GM23338 (cell line): ENCODE measurements around the gene TAF4. TPM values are rescaled to one million over a fixed set of nuclear protein-coding genes. Genes with fewer than 3 reads are reported as not detected.

ENCODE experiments used
- ATAC-seq: fragments of 200-7000 bp; cut with Tn5 transposase; 3 replicates; pipeline ENCODE4 v1.9.1; 2020
- DNase-seq: peaks from one replicate; pipeline ENCODE4 v3.0.0-alpha.2; 2015; ENCODE audit warnings: low spot score
- H2AFZ ChIP-seq: fragments of 200-600 bp; sonication (generic); 2 replicates; pipeline ENCODE4 v1.8.0; 2016; ENCODE audit warnings: antibody characterized with exemption, mild to moderate bottlenecking, moderate library complexity
- H3F3A ChIP-seq: fragments of 200-600 bp; sonication (generic); replicated peaks from 2 replicates; pipeline ENCODE4 v1.8.0; 2017; ENCODE audit warnings: antibody characterized with exemption, mixed run types, low read depth
- H3K27ac ChIP-seq: fragments of 200-600 bp; sonication (generic); 2 replicates; pipeline ENCODE4 v1.6.1; 2016; ENCODE audit warnings: low read depth
- H3K27me3 ChIP-seq: fragments of 200-600 bp; sonication (generic); 2 replicates; pipeline ENCODE4 v1.8.0; 2016; ENCODE audit warnings: mild to moderate bottlenecking, mixed run types, moderate library complexity; ENCODE audit not compliant: insufficient read depth
- H3K36me3 ChIP-seq: fragments of 200-600 bp; sonication (generic); 2 replicates; pipeline ENCODE4 v1.8.0; 2016; ENCODE audit warnings: mild to moderate bottlenecking; ENCODE audit not compliant: insufficient read depth
- H3K4me1 ChIP-seq: fragments of 200-600 bp; sonication (generic); 2 replicates; pipeline ENCODE4 v1.8.0; 2016; ENCODE audit warnings: mild to moderate bottlenecking, moderate library complexity; ENCODE audit not compliant: insufficient read depth
- H3K4me2 ChIP-seq: fragments of 200-600 bp; sonication (generic); 2 replicates; pipeline ENCODE4 v1.7.1; 2017; ENCODE audit warnings: mixed run types
- H3K4me3 ChIP-seq: fragments of 200-600 bp; sonication (generic); 2 replicates; pipeline ENCODE4 v1.6.1; 2016; ENCODE audit warnings: mixed run types
- H3K79me2 ChIP-seq: fragments of 200-600 bp; sonication (generic); replicated peaks from 2 replicates; pipeline ENCODE4 v1.8.0; 2017; ENCODE audit warnings: mild to moderate bottlenecking; ENCODE audit not compliant: insufficient read depth
- H3K9me2 ChIP-seq: fragments of 200-600 bp; sonication (generic); 2 replicates; pipeline ENCODE4 v1.8.0; 2017; ENCODE audit not compliant: insufficient read depth
- H4K20me1 ChIP-seq: fragments of 200-600 bp; sonication (generic); replicated peaks from 2 replicates; pipeline ENCODE4 v1.8.0; 2017; ENCODE audit warnings: mild to moderate bottlenecking; ENCODE audit not compliant: insufficient read depth
- H3K27ac Mint-ChIP-seq: 2 replicates; pipeline ENCODE4 v1.8.0; 2020; ENCODE audit warnings: inconsistent platforms, mild to moderate bottlenecking, moderate library complexity, mixed read lengths
- H3K27me3 Mint-ChIP-seq: 3 replicates; pipeline ENCODE4 v1.8.0; 2022; ENCODE audit warnings: low read depth, mild to moderate bottlenecking, moderate library complexity, mixed read lengths, inconsistent platforms; ENCODE audit not compliant: insufficient read depth, poor library complexity
- H3K36me3 Mint-ChIP-seq: 3 replicates; pipeline ENCODE4 v1.8.0; 2021; ENCODE audit warnings: low read depth, mild to moderate bottlenecking, inconsistent platforms, moderate library complexity, mixed read lengths
- H3K4me1 Mint-ChIP-seq: 3 replicates; pipeline ENCODE4 v1.8.0; 2020; ENCODE audit warnings: mild to moderate bottlenecking, inconsistent platforms, mixed read lengths
- H3K4me3 Mint-ChIP-seq: 3 replicates; pipeline ENCODE4 v1.8.0; 2021; ENCODE audit warnings: moderate library complexity, mild to moderate bottlenecking, inconsistent platforms, mixed read lengths
- H3K9me3 Mint-ChIP-seq: 3 replicates; pipeline ENCODE4 v1.8.0; 2020; ENCODE audit warnings: moderate library complexity, mild to moderate bottlenecking, inconsistent platforms, mixed read lengths
- CREB1 ChIP-seq: fragments of 250-450 bp; sonication (Bioruptor Pico); IDR thresholded peaks from 2 replicates; pipeline ENCODE4 v1.5.0; 2020; ENCODE audit warnings: low read depth, mild to moderate bottlenecking, moderate library complexity
- CTCF ChIP-seq, 2 experiments: fragments of 200-600 bp in 1 of 2; sonication (generic) in 1 of 2; conservative IDR thresholded peaks; 2 replicates each; pipeline versions ENCODE4 v1.5.1 to v1.6.1; 2016 to 2017; ENCODE audit warnings: antibody characterized with exemption in 2 of 2, low read depth in 2 of 2, mild to moderate bottlenecking in 2 of 2, moderate library complexity in 1 of 2
- ETS1 ChIP-seq: IDR thresholded peaks from 2 replicates; pipeline ENCODE4 v1.6.1; 2016; ENCODE audit warnings: antibody characterized with exemption
- EZH2 ChIP-seq: fragments of 200-600 bp; sonication (generic); IDR thresholded peaks from one replicate; pipeline ENCODE4 v1.8.0; 2017; ENCODE audit warnings: antibody characterized with exemption, mild to moderate bottlenecking, low read depth; ENCODE audit not compliant: unreplicated experiment
- EZH2phosphoT487 ChIP-seq: fragments of 200-600 bp; sonication (generic); IDR thresholded peaks from one replicate; pipeline ENCODE4 v1.8.1; 2018; ENCODE audit warnings: antibody characterized with exemption; ENCODE audit not compliant: unreplicated experiment
- JUNB ChIP-seq: IDR thresholded peaks from one replicate; pipeline ENCODE4 v1.6.1; 2016; ENCODE audit warnings: antibody characterized with exemption; ENCODE audit not compliant: unreplicated experiment
- NANOG ChIP-seq: IDR thresholded peaks from 2 replicates; pipeline ENCODE4 v1.6.1; 2016; ENCODE audit warnings: antibody characterized with exemption, borderline replicate concordance
- POLR2AphosphoS5 ChIP-seq: IDR thresholded peaks from 2 replicates; pipeline ENCODE4 v1.6.1; 2016; ENCODE audit warnings: antibody characterized with exemption, low read depth
- REST ChIP-seq: IDR thresholded peaks from one replicate; pipeline ENCODE4 v1.6.1; 2018; ENCODE audit warnings: antibody characterized with exemption; ENCODE audit not compliant: unreplicated experiment
- STAT1 ChIP-seq: IDR thresholded peaks from one replicate; pipeline ENCODE4 v1.6.1; 2016; ENCODE audit warnings: antibody characterized with exemption; ENCODE audit not compliant: unreplicated experiment
- ZNF114 ChIP-seq: fragments of 250-450 bp; sonication (Bioruptor Pico); IDR thresholded peaks from 2 replicates; pipeline ENCODE4 v1.5.0; 2020; ENCODE audit warnings: mild to moderate bottlenecking, moderate library complexity
- ZNF331 ChIP-seq: fragments of 250-450 bp; sonication (Bioruptor Pico); IDR thresholded peaks from 2 replicates; pipeline ENCODE4 v1.5.0; 2020; ENCODE audit warnings: low read depth, mild to moderate bottlenecking, moderate library complexity
- ZNF462 ChIP-seq: fragments of 250-450 bp; sonication (Bioruptor Pico); IDR thresholded peaks from 2 replicates; pipeline ENCODE4 v1.5.0; 2020; ENCODE audit warnings: mild to moderate bottlenecking, moderate library complexity
- polyA plus RNA-seq: library from polyadenylated mRNA; unstranded; fragments of >200 nt; fragmentation: Nextera tagmentation; extraction: Ambion mirVana; gene quantifications from 2 replicates; pipeline ENCODE4 v1.2.1, GENCODE V29; 2016
- total RNA-seq: library from RNA; depleted of rRNA; stranded (reverse); fragments of >200 nt; shearing (Covaris generic); gene quantifications from 2 replicates; pipeline ENCODE4 v1.2.3, GENCODE V29; 2014

Gene TAF4
- total and polyA plus RNA-seq, 2 experiments from 2014 or later = 7.2 to 60.0 TPM

GRCh38 chr20:61931476-61932198 lies 134.0 kb downstream of the TAF4 start:
- ATAC-seq (no peak), DNase-seq (no peak)
- Histone ChIP-seq H3K9me2 (no peaks in the 10 kb centered on the region), H3K27ac (no peak overlapping the region), H3K36me3 (no peaks in the 10 kb centered on the region), H3K4me1 (no peaks in the 10 kb centered on the region), H4K20me1 (no peaks in the 10 kb centered on the region), H3K4me3 (no peak overlapping the region), H3F3A (no peaks in the 10 kb centered on the region), H3K27me3 (no peaks in the 10 kb centered on the region), H2AFZ (no peak overlapping the region), H3K79me2 (no peaks in the 10 kb centered on the region), H3K4me2 (no peak overlapping the region)
- Mint-ChIP-seq H3K27me3 (peaks cover 17% of the 10 kb centered on the region), H3K4me1 (peaks cover 13% of the 10 kb centered on the region), H3K27ac (no peak overlapping the region), H3K9me3 (peaks cover 4% of the 10 kb centered on the region), H3K36me3 (peaks cover 7% of the 10 kb centered on the region; the same call in 2 of the 3 replicates), H3K4me3 (no peak overlapping the region)
- TF ChIP-seq NANOG (no peak), REST (no peak), ZNF114 (CRISPR knock-in tag) (no peak), POLR2AphosphoS5 (no peak), JUNB (no peak), STAT1 (no peak), EZH2phosphoT487 (no peak), ZNF331 (CRISPR knock-in tag) (no peak), ZNF462 (CRISPR knock-in tag) (no peak), CTCF (conservative IDR thresholded peaks at IDR 0.05; ENCODE audit: low read depth in 2 of 2) (no peak), CREB1 (CRISPR knock-in tag) (no peak), ETS1 (no peak), EZH2 (no peak)
